ENCODE data around the gene CFAP119. TPM values are rescaled to one million over a fixed set of nuclear protein-coding genes. Genes with fewer than 3 reads are reported as not detected.

Gene CFAP119
- total and polyA plus RNA-seq, 2 experiments from 2014 or later, result 2.2 to 5.2 TPM

DNA sequence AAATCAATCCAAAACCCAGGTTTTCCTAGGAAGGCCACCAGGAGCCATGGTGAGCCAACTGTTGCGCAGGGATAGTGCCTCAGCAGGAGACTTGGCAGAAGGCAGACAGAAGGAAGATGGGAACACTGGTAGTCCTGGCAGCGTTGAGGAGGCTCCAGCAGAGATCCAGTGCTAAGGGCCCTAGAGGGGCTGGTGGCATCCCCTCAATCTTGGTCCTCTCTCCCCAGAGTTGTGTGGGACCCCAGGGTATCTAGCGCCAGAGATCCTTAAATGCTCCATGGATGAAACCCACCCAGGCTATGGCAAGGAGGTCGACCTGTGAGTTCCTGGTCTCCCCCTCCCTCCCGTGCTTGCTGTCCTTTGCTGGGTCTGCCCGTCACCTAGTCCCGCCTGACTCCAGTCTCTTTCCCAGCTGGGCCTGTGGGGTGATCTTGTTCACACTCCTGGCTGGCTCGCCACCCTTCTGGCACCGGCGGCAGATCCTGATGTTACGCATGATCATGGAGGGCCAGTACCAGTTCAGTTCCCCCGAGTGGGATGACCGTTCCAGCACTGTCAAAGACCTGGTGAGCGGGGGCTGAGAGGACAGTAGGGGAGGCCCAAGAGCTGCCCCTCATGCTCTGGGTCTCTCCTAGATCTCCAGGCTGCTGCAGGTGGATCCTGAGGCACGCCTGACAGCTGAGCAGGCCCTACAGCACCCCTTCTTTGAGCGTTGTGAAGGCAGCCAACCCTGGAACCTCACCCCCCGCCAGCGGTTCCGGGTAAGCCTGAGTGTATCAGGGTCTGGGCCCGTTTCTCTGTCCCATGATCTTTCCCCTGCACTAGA, 5.7 kb downstream of the CFAP119 start (continued):
- TF ChIP-seq, protein P1, sequence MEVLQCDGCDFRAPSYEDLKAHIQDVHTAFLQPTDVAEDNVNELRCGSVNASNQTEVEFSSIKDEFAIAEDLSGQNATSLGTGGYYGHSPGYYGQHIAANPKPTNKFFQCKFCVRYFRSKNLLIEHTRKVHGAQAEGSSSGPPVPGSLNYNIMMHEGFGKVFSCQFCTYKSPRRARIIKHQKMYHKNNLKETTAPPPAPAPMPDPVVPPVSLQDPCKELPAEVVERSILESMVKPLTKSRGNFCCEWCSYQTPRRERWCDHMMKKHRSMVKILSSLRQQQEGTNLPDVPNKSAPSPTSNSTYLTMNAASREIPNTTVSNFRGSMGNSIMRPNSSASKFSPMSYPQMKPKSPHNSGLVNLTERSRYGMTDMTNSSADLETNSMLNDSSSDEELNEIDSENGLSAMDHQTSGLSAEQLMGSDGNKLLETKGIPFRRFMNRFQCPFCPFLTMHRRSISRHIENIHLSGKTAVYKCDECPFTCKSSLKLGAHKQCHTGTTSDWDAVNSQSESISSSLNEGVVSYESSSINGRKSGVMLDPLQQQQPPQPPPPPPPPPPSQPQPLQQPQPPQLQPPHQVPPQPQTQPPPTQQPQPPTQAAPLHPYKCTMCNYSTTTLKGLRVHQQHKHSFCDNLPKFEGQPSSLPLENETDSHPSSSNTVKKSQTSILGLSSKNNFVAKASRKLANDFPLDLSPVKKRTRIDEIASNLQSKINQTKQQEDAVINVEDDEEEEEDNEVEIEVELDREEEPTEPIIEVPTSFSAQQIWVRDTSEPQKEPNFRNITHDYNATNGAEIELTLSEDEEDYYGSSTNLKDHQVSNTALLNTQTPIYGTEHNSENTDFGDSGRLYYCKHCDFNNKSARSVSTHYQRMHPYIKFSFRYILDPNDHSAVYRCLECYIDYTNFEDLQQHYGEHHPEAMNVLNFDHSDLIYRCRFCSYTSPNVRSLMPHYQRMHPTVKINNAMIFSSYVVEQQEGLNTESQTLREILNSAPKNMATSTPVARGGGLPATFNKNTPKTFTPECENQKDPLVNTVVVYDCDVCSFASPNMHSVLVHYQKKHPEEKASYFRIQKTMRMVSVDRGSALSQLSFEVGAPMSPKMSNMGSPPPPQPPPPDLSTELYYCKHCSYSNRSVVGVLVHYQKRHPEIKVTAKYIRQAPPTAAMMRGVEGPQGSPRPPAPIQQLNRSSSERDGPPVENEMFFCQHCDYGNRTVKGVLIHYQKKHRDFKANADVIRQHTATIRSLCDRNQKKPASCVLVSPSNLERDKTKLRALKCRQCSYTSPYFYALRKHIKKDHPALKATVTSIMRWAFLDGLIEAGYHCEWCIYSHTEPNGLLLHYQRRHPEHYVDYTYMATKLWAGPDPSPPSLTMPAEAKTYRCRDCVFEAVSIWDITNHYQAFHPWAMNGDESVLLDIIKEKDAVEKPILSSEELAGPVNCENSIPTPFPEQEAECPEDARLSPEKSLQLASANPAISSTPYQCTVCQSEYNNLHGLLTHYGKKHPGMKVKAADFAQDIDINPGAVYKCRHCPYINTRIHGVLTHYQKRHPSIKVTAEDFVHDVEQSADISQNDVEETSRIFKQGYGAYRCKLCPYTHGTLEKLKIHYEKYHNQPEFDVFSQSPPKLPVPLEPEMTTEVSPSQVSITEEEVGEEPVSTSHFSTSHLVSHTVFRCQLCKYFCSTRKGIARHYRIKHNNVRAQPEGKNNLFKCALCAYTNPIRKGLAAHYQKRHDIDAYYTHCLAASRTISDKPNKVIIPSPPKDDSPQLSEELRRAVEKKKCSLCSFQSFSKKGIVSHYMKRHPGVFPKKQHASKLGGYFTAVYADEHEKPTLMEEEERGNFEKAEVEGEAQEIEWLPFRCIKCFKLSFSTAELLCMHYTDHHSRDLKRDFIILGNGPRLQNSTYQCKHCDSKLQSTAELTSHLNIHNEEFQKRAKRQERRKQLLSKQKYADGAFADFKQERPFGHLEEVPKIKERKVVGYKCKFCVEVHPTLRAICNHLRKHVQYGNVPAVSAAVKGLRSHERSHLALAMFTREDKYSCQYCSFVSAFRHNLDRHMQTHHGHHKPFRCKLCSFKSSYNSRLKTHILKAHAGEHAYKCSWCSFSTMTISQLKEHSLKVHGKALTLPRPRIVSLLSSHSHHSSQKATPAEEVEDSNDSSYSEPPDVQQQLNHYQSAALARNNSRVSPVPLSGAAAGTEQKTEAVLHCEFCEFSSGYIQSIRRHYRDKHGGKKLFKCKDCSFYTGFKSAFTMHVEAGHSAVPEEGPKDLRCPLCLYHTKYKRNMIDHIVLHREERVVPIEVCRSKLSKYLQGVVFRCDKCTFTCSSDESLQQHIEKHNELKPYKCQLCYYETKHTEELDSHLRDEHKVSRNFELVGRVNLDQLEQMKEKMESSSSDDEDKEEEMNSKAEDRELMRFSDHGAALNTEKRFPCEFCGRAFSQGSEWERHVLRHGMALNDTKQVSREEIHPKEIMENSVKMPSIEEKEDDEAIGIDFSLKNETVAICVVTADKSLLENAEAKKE (CRISPR knock-in tag; IDR thresholded peaks at IDR 0.05), result no peak

DNA sequence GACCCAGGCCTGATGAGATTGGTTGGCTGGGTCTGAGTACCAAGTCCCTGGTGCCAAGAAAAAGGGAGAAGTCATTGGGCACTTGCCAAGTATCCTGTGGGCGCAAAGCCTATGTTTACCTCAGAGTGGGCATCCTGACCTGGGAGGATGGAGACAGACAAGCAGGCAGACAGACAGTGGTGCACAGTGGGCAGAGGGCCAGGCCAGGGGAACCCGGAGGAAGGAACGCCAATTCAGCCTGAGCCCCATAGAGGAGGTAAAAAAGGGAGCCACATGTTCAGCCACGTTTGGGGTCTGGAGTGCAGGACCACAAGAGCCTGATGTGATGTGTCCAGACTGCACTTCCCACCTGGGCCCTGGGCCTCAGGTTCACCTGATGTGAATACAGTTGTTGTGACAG, 8.3 kb downstream of the CFAP119 start:
- Histone ChIP-seq H4K20me1 (replicated peaks; ENCODE audit: insufficient read depth) (no peaks in the 10 kb centered on the region; the same call in 1 of the 2 replicates), H3K9me2 (ENCODE audit: insufficient read depth) (no peaks in the 10 kb centered on the region), H2AFZ (no peak overlapping the region), H3F3A (replicated peaks; ENCODE audit: low read depth) (no peaks in the 10 kb centered on the region), H3K27me3 (ENCODE audit: insufficient read depth) (no peaks in the 10 kb centered on the region), H3K27ac (ENCODE audit: low read depth) (no peak overlapping the region), H3K4me3 (no peak overlapping the region), H3K36me3 (ENCODE audit: insufficient read depth) (peaks cover 11% of the 10 kb centered on the region; the same call in 1 of the 2 replicates), H3K4me1 (ENCODE audit: insufficient read depth) (peaks cover 7% of the 10 kb centered on the region; the same call in 1 of the 2 replicates), H3K4me2 (no peak overlapping the region), H3K79me2 (replicated peaks; ENCODE audit: insufficient read depth) (peaks cover 15% of the 10 kb centered on the region)
- DNase-seq (ENCODE audit: low spot score), result no peak
- H3K27ac Mint-ChIP-seq, result no peak overlapping the region
- H3K27me3 Mint-ChIP-seq (ENCODE audit: insufficient read depth, low read depth, poor library complexity), result peaks cover 11% of the 10 kb centered on the region
- H3K36me3 Mint-ChIP-seq (ENCODE audit: low read depth), result peaks cover 49% of the 10 kb centered on the region
- peaks cover 8% of the 10 kb centered on the region for H3K4me1 Mint-ChIP-seq
- H3K4me3 Mint-ChIP-seq, result no peak overlapping the region
- ATAC-seq, result no peak
- no peaks in the 10 kb centered on the region for H3K9me3 Mint-ChIP-seq
- no peak for TF ChIP-seq ZNF114 (CRISPR knock-in tag; IDR thresholded peaks at IDR 0.05)
- TF ChIP-seq JUNB (IDR thresholded peaks at IDR 0.05; ENCODE audit: unreplicated experiment), result no peak
- TF ChIP-seq, protein P2, sequence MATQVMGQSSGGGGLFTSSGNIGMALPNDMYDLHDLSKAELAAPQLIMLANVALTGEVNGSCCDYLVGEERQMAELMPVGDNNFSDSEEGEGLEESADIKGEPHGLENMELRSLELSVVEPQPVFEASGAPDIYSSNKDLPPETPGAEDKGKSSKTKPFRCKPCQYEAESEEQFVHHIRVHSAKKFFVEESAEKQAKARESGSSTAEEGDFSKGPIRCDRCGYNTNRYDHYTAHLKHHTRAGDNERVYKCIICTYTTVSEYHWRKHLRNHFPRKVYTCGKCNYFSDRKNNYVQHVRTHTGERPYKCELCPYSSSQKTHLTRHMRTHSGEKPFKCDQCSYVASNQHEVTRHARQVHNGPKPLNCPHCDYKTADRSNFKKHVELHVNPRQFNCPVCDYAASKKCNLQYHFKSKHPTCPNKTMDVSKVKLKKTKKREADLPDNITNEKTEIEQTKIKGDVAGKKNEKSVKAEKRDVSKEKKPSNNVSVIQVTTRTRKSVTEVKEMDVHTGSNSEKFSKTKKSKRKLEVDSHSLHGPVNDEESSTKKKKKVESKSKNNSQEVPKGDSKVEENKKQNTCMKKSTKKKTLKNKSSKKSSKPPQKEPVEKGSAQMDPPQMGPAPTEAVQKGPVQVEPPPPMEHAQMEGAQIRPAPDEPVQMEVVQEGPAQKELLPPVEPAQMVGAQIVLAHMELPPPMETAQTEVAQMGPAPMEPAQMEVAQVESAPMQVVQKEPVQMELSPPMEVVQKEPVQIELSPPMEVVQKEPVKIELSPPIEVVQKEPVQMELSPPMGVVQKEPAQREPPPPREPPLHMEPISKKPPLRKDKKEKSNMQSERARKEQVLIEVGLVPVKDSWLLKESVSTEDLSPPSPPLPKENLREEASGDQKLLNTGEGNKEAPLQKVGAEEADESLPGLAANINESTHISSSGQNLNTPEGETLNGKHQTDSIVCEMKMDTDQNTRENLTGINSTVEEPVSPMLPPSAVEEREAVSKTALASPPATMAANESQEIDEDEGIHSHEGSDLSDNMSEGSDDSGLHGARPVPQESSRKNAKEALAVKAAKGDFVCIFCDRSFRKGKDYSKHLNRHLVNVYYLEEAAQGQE (IDR thresholded peaks at IDR 0.05; ENCODE audit: unreplicated experiment), result no peak
- no peak for TF ChIP-seq NANOG (IDR thresholded peaks at IDR 0.05; ENCODE audit: borderline replicate concordance)

Data from GM23338 (cell line).